Smooth muscle cell of the brain vasculature (primary cell): Measurements from ENCODE around the gene ZBTB16.
A peak's percentile ranks its signal among the peaks of the same experiment; 100 is the strongest.

Source experiments
- DNase-seq: peaks from one replicate; pipeline ENCODE4 v3.0.0-alpha.2; 2012; ENCODE audit warnings: low read depth, low spot score

Gene ZBTB16

GRCh38 chr11:114106986-114107385 is 47.5 kb downstream of the ZBTB16 start:
- no peak for DNase-seq

GRCh38 chr11:114108501-114109205 is 49.1 kb downstream of the ZBTB16 start:
- no peak for DNase-seq

DNA sequence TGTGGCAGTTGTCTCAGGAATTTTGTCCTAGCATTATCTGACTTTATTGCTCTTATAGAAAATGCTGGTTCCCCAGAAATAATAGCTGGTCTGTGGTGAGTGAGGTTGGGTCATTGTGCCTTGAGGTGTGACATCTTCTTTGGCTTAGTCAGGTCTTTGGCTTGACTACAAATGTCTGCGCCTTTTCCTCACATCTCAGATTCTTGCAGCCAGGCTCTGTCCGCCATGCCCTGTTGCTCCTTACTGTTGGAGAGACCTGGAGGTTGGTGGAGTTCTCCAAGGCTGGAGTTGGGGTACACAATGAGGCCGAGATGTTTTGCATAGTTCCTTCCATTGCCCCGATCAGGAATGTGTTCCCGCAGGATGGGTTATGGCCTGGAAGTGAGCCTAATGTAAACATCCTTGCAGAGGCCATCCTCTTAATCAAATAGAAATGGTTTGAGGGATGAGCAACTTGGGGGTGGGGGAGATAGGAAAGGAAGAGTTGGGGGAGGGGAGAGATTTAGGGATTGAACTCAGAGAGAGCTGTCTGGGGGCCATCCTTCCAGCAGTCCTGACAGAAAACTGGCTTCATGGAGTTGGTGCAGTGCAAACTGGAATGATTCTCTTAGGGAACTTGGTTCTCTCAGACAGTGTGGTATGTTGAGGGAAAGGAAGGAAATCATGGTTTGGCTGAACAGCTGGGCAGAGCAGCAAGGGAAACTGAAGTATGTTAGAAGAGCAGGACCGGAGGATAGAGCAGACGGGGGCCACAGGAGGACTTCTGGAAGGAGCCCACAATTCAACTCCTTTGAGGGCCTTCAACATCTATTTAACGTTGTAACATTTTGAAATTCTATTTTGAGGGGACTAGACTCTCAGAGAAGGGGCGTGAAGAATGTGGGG is 49.9 kb downstream of the ZBTB16 start:
- DNase-seq: no peak

DNA sequence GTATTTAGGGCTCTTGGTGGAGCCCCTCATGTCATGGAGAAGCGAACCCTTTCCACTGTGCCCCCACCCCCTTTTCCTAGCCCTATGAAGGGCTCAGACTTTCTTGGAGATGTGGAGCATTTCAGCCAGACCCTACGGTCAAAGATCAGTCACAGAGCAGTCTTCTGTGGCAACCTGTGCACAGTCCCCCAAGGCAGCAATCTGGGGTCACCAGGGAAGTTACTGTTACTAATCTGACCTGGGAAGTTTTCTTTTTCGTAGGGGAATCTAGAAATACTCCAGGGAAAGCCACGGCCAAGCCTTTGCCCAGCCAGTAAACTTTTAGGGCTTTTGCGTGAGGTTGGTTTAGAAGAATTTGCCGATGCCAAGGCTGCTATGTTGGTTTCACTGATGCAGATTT is 50.6 kb downstream of the ZBTB16 start:
- no peak for DNase-seq

GRCh38 chr11:114110952-114111947 is 51.7 kb downstream of the ZBTB16 start:
- DNase-seq: peak; percentile 65

DNA sequence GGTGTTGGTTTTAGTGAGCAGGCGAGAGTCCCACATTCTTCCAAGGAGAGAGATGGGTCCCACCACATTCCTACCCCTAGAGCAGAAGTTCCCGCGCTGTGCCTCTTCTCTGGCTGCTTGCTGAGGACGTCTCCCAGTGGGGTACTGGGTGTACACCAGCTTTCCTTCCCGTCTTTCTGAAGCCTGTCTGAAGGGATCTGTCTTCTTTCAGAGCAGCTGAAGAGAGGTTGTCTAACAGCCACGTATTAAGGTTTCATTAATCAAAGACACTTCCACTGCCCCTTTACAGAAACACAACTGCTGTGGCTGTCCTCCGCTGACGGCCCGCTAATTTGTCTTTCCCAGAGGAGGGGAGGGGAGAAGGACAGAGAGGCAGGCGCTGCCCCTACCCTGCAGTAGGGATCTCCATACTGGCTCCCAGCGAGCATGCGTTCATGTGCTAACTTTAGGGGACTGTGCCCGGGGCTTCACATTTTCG is 56.0 kb downstream of the ZBTB16 start:
- DNase-seq: no peak

GRCh38 chr11:114116357-114116756 is 56.8 kb downstream of the ZBTB16 start:
- no peak for DNase-seq

- no peak for DNase-seq
These were observed 57.3 kb downstream of the ZBTB16 start for GRCh38 chr11:114116800-114117199.

DNA sequence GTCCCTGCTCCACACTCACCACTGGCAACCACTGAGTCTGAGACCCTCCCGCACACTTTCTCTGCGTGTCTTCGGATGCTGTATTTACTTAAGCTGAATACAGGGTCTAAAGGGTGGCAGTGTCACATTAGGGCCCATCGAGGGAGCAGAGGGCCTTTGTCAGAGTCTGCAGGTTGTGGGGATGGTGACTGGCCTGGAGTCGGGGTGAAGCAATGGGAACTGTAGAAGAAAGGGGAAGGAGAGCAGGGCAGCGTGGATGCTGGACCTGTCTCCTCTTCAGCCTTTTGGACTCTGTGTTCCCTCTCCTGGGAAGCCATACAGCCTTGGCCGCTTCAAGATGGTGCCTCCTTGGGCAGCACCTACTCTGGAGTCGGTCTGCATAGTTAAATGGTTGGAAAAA is 61.1 kb downstream of the ZBTB16 start:
- no peak for DNase-seq

DNA sequence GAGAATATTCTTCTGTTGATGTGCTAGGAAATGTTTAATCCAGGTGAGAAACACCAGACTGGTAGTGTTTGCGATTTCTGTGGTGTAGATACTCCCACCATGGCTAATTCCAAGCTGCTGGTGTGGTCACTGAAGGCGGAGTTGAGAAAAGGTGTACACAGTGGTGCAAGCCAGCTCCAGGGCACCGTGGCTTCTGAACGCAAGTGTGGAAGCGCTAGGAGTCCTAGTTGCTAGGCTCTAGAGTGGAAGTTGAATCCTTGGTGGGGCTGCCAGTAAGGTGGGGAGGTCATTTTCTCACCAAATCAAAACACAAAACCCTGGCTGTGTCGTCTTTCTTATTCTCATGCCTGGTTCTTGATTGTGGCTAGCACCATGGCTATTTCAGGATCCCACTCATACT is 61.6 kb downstream of the ZBTB16 start:
- DNase-seq: no peak

- DNase-seq: no peak
These were observed 62.4 kb downstream of the ZBTB16 start for GRCh38 chr11:114121804-114122504.

GRCh38 chr11:114122686-114123085 is 63.2 kb downstream of the ZBTB16 start:
- no peak for DNase-seq

GRCh38 chr11:114123692-114124330 is 64.3 kb downstream of the ZBTB16 start:
- DNase-seq: no peak

GRCh38 chr11:114124601-114125144 is 65.2 kb downstream of the ZBTB16 start:
- DNase-seq: no peak

DNA sequence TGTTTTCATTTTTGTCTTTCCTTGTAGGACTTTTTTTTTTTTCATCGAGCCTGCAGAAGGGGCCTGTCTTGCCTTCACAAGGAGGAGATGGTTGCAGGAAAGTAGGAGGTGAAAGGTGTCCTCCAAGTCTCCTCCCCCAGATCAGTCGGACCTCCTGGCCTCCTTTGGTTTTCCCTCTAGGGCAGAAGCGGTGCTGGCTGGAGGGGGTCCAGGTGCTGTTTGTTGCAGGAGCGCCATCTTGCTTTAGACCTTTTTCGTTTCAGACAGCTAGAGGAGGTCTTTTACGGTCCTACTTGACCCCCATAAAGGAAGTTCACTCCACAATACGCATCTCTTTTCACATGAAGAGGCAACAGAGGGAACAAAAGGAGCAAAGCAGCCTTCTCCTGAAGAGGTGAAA is 66.0 kb downstream of the ZBTB16 start:
- DNase-seq: no peak

DNA sequence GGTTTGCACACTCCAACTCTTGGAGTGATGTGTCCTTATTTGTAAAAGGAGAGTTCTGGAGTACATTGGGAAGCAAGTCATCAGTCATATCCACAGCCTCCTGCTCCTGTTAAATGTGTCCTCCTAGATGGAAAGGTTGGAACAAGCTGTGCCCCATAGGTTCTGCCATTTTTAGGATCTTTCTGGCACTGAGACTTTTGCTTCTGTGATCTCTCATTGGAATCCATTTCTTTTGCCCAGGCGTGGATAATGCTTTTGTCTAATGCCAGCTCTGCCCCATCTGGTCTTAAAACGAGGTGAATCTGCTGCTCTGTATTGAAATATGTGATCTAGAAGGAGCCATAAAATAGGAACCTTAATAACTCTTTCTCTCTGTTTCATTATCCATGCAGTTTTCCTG is 66.4 kb downstream of the ZBTB16 start:
- no peak for DNase-seq

DNA sequence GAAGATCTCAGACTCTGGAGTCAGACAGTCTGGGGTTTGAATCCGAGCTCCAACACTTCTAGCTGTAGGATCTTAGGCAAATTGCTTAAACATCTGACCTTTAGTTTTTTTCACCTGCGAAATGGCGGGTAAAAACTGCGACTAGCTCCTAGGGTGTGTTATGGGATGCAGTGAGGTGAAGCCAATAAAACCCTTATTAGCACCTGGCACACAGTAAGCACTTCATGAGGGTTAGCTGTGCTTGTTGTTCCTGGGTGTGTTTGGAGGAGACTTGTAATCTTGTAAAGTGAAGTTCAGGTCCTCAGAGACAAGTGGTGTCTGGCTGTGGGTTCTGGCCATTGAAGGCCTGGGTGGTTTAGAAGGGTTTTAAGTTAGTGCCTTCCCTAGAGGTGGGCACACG is 68.9 kb downstream of the ZBTB16 start:
- no peak for DNase-seq

DNA sequence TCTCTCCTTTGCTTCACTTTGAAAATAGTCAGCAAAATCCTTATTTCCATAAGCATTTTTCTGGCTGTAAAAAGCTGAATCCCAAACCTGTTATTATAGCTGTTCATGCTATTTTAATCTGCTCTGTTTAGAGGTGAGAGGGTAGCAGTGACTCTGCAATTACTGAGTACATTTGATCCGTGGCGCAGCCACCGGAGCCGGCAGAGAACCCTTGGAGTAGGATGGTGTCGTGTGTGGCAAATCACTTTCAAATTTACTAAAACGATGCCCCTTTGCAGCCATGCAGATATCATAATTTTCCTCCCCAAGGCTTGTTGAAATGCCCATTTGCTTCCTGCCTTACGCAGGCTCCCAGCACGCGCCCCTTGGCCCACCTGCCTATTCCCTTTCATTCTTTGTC is 69.6 kb downstream of the ZBTB16 start:
- DNase-seq: no peak

DNA sequence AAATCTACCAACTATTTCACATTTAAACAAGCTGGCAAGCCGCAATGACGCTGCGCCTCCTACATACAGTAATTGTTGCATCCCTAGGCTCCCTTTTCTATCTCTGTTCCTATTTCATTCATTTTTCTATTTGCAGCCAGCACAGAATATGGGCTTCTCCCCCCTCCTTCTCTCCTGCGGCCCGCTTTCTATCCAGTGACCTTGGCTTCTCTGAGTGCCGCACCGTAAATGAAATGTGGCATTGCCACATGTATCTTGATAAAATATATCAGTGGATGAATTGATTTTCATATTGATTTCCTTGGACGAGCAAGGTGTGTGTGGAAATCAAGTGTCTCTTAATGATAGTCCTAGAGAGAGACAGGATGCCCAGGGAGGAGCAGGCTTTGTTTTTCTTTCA is 70.2 kb downstream of the ZBTB16 start:
- no peak for DNase-seq

GRCh38 chr11:114130115-114130576 is 70.6 kb downstream of the ZBTB16 start:
- DNase-seq: no peak
